AG20443 (cell line): ENCODE measurements around the gene INHBB.
"Not testable (repeated sequence)": the region's sequence is repeated elsewhere in the genome, so short reads cannot be mapped to it uniquely, and the experiment has no call there.

Experiments used
- DNase-seq: peaks from one replicate; pipeline ENCODE4 v3.0.0; 2012; ENCODE audit warnings: low spot score, mixed read lengths

The INHBB gene

DNA sequence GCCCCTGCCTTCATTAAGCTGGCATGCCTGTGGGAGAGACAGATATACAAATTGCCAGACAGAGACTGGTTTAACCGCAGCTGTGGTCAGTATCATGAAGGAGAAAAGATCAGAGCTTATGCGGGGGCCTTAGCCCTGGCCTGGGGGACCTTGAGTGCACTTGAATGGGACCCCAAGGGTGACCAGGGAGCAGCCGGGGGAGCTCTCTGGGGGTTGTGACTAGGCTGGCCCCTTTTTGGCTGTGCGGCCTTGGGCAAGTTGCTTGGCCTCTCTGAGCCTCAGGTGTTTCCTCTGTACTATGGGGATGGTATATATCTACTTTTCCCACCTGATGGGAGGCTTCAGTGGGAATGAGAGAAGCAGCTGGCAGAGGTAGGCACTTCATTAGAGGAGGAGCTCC lies 35.7 kb downstream of the INHBB start:
- no peak for DNase-seq

DNA sequence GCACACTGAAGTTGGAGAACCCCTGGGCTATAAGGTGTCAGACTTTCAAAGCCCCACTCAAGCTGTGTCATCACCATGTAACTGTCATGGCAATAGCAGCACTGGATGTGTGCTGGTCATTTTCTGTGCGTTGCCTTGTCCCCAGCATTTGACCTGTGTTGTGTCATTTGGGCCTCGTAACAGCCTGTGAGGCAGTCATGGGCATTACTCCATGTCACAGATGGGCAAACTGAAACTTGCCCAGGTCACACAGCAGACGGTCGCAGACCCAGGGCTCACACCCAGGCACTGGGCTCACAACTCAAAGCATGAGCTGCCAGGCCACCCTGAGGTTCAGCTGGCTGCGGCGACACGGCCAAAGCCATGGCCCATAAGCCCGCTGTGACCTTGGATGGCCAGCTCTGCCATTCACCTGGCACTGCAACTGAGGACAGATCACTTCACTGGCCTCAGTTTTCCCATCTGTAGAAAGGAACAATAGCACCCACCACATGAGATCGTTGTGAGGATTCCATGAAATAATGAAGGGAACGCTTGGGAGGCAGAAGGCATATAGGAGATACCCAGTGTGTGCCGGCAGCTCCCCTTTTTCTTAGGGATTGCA lies 36.7 kb downstream of the INHBB start:
- DNase-seq: no peak

DNA sequence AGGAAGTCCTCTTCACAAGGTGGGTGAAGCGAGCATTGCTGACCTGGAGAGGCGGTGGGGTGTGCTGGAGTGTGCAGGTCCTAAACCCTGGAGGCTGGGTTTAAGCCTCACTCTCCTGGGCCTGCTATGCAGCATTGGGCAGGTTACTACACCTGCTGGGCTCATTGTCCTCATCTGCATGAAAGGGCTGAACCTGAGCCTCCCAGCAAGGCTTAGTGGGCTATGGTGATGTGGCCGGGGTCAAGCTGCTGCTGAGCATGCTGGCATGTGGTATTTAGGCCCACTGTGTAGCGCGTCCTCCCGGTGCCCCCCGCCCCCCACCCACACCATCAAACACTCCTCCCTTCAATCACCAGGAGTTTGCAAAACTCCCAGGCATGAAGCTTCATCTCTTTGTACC lies 37.3 kb downstream of the INHBB start:
- no peak for DNase-seq

DNA sequence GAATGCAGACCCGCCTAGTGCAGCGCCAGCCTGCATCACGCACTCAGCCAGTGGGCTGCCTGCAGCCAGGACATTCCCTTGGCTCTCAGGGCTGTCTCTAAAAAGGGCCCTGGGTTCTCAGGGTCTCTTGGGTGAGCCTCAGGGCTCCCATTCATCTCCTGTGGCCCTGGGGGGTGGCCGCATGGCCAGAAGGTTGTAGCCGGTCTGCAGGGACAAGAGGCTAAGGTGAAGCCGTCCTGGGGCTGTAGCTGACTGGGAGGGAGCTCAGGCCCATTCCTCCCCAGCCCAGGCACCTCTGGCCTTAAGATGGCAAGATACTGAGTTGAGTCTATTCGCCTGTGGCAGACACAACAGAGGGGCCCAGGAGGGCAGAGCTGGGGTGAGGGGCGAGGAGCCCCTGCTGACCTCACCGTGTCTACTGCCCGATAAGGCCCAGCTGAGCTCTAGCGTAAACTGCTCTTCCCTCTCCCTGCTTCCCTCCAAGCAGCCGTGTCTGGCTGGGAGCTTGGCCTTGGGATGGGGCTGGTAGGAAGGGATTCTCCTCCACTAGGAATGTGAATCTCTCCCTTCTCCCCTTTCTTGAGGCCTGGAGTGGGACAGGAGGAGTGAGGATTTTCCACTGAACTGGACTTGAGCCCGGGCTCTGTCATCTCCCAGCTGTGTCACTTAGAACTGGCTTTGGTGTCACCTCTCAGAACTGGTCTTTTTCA lies 37.9 kb downstream of the INHBB start:
- DNase-seq: no peak

DNA sequence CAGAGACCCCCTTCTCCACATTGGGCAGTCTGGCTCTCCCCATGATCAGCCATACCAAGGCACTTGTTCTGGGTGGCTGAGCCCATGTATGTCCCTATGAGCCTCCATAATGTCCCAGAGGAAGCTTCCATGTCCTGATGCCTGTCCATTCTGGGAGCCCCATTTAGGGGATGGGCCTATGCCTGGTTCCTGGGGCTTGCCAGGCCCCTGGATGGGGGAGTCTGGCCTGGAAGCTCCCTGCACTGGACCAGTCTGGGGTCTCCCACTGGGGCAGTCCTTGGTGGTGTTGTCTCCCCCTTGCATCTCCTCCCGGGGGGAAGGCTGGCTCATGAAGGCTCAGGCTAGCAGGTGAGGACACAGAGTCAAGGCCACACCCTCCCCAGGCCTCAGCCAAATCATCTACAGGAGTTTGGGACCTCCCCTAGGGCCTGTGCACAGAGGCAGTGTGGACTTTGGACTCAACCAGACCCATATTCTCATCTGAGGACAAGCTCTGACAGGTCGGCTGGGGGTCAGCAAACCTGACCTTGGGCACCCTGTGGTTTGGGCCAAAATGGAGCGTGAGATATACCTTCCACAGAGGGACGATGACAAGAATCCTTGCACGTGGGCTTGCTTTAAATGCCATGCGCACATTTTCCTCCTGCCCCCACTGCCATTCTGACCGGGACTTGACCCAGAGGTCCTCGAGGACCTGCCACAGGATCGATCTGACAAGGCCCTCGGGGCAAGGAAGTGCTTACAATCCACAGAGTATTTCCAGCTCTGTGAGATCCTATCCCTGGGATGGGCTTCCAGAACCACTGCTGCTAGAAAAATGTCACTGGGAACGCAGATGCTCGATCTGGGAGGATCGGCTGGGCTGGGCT lies 38.8 kb downstream of the INHBB start:
- DNase-seq: no peak

DNA sequence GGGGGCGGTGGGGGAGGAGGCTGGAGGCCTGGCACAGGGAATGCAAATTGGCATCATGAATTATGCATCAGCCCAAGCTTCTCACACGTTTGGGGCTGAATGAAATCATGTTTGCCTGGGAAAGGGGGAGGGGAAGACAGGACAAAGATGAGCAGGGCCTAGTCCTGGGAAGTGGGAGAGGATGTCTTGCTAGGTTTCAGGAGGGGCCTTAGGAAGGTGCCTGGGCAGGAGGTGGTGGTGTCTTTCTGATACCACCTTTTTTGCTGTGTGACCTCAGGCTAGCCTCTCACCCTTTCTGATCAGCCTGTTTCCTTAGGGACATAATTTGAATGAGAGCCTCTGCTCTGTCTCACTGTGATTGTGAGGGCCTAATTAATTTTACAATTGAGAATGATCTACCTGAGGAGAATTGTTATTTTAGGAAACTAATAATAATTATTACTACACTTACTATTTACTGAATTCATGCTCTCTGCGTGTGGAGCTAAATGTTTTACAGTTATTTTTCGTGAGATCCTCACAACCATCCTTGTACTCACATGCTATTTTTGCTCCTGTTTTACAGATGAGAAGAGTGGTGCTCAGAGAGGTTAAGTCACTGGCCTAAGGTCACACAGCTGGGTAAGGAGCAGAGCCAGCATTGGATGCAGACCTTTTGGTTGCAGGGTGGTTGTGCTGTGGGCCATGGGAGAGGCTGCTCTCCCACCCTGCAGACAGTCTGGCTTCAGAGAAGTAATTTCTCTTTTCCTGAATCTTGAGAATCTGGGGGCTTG lies 39.6 kb downstream of the INHBB start:
- DNase-seq: no peak

DNA sequence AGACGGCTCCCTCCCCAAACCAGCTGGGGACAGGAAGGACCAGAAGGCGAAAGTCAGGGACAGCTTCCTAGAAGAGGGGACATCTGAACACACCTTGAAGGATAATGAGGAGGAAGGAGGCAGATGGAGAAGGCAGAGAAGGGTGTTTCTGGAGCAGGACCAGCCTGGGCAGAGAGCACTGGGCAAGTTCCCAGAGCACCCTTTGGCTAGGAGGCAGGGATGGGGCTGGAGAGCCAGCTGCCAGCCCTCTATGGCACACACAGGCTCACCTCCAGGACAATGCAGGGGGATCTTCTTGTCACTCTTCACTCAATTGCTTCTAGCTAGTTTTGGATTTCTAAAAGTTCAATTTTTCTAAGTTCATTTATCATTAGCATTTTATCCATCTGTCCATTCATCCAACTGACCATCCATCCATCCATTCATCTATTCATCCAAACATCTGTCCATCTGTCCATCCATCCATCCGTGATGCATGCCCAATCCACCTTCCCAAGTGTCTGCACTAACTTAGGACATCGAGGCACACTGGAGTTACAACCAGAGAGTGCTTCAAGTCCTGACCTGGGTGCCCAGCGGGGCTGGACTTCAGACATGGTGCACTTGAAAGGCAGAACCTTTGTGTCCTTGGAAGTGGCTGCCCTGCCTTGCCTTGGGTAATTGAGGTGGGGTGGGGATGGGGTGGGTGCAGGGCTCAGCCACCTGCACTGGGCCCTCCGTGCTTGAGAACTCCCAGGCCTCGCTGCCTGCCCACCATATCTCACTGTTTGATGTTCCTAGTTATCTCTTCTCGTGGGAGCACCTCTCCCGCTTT lies 42.5 kb downstream of the INHBB start:
- DNase-seq: no peak

DNA sequence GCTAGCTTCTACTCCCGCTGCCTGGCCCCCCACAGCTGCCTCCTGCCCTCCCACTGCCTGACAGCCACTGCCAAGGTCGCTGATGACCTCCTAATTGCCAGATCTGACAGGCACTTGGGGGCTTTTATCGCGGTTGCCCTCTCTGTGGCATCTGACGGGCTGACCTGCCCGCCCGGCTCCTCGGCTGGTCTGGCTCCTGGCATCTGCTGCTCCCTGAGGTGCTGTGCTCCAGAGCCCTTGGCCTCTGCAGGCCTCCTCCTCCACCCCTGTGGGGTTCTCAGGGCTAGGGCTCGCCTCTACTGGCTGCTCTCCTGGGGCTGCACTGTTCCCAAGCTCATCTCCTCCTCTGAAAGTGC lies 43.1 kb downstream of the INHBB start:
- no peak for DNase-seq

DNA sequence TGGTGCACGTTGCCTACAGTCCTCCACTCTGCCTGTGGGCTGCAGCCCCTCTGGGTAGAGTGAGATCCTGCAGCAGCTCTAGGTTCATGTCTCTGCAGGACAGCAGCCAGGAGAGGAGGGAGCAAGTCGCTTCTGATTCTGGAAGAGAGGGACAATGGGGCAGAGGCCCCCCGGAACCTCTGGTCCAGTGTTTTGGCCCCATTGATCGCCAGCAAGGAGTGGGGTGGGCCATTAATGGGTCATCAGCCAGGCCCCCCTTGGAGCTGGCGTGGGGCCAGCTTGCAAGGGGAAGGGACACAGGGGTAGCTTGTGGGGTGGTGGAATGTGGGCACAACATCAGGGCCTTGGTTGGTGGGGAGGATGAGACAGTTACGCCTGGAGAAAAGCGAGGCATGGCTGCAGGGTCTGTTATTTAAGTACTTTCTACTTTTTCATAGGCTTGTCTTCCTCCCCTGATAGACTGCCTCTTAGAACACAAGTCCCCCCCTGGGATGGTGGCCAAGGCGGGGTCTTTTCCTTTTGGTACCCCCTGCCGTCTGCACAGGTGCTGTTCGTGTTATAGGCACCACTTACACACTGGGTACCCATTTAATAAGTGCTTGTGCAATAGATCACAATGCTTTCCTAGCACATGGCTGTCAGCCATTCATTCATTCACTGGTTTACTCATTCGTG lies 44.6 kb downstream of the INHBB start:
- DNase-seq: no peak

DNA sequence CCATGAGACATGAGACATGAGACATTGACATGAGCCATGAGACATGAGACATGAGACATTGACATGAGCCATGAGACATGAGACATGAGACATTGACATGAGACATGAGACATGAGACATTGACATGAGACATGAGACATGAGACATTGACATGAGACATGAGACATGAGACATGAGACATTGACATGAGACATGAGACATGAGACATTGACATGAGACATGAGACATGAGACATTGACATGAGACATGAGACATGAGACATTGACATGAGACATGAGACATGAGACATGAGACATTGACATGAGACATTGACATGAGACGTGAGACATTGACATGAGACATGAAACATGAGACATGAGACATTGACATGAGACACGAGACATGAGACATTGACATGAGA lies 45.4 kb downstream of the INHBB start:
- DNase-seq: not testable (repeated sequence)

DNA sequence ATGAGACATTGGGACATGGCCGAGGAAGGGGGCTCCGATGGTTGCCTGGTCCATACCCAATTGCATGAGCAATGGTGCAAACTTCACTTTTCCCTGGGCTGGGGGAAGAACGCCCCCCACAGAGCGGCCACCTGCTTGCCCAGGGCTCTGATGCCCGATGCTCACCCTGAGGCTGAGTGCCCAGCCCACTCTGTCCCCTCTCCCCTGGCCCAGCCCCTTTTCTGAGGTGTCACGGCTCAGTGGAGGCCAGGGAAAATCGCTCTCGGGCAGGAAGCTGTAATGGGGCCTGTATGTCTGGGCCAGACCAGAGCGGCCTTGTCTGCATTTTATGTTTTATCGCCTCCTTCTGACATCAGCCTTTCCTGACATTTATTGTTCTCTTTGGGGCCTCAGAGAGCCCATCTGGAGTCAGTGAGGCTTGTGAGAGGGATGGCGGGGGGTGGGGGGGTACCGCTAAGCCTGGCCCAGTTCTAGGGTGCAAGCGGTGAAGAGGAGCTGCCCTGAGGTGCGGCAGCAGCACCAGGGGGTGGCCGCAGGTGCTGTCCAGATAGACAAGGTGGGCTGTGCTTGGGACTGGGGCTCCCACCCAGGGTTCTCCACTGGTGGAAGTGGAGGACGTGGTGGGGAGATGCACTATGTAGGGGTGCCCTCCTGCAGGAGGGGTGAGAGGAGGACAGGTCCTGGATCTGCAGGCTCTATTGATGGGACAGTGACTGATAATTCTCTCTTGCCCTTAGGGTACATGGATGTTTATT lies 46.2 kb downstream of the INHBB start:
- DNase-seq: no peak

DNA sequence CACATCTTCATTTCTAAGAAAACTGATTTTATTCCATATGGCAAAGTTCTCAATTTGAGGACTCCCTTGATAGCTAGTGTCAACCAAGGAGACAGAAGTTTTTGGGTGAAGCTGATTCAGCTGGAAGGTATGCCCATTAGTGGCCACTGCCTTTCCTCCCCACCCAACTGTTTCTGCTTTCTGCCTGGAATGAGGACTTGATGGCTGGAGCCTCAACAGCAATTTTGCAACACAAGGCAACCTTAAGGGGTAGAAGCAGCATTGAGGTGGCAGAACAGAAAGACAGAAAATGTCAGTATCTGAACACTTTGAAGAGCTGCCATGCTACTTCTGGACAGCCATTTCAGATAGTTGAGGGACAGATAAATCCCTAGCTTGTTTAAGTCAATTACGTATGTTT lies 47.0 kb downstream of the INHBB start:
- DNase-seq: no peak

DNA sequence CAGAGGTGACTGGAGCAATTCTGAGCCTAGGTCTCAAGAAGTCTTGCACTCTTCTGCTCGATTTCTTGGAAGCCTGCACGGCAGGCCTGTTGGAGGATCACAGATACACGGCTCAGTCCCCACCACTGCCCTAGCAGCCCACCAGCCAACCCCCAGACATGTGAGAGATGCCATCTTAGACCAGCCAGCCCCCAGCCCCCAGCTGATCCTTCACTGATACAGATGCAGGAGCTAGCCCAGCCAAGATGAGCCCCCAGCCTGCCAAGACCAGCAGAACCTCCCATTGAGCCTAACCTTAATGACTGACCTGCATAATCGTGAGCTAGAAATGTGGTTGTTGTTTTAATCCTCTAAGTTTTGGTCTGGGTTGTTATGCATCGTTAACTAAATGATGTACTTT lies 47.5 kb downstream of the INHBB start:
- no peak for DNase-seq

DNA sequence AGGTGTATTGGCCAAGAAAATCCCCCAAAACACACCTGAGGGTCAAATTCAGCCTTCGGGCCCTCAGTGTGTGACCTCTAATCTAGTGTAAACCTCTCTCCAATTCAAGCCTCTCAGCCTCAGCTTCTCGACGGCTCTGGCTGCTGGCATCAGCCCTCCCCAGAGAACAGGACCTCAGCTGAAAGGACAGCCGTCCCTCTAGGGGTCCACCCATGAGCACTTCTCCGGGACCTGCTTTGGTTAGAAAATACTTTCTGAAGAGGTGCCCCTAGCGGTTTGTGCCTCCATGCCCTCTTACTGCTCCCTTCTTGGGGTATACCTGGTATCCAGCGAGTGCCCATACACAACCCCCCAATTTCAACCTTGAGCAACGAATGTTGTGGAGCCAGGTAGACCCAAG lies 48.8 kb downstream of the INHBB start:
- DNase-seq: no peak

DNA sequence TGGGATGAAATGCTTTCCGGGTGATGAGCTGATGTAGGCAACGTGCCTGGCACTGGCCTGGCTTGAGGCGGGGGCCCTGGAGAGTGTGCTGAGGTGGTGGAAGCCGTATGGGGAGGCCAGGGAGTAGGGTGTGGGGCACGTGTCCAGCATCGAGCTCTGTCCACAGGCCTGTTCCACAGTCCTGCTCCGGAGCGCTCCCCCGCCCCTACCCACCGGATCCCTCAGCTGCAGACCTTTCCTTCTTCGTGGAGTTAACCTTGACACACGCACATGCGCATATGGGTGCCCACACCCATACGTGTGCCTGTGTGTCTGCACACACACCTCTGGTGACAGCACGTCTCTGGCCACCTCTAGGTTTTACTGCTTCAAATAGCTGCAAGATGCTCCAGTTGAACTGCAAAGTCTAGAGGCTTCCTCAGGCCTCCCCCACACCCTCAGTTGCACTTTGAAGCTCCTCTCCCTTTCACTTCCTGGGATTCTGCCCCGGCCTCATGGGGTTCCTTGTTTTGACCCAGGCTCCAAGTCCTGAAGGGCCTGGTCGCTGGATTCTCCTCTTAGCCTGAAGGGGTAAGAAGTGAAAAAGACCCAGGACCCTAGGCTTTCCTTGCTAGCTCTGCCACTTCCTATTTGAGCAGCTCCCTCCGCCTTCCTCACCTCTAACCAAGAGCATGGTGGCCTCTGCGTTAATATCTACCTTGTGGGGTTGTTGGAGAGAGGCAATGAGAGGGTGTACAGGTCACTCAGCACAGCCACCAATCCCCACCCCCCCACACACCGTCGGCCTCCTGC lies 49.5 kb downstream of the INHBB start:
- DNase-seq: no peak

DNA sequence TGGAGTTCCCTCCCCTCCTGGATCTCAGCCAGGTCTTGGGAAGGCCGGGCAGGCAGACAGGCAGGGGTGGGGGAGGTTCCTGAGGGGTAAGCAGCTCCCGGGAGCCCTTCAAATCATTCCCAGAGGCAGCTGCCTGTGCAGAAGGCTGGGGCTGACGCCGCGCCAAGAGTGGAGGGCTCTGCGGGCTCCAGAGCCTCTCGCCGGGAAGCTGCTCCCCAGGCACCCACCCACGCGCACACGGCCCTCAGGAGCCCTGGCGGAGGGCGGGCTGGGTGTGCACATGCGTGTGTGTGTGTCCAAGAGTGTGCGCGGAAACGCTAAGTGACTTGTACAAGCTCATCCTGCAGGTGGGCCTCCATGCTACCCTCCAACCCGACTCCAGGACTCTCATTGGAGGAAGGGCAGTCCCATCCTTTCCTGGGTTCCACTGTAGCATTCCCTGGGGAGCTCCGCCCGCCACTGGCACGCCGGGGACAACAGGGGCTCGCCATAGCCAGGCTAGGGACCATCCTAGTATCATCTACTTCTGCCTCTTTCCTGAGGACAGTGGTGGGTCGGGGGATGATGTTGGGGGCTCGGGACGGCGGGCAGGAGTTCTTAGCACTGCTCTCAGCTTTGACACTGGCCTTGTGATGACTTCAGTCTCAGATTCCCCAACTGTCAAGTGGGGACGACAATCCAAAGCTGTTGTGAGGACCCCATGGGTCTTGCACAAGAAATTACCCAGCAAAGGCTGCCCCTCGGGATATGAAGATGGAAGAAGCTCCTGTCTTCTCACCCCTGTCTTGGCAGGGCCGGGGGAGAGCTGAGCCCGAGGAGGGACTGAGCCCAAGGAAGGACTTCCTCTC lies 50.3 kb downstream of the INHBB start:
- no peak for DNase-seq

DNA sequence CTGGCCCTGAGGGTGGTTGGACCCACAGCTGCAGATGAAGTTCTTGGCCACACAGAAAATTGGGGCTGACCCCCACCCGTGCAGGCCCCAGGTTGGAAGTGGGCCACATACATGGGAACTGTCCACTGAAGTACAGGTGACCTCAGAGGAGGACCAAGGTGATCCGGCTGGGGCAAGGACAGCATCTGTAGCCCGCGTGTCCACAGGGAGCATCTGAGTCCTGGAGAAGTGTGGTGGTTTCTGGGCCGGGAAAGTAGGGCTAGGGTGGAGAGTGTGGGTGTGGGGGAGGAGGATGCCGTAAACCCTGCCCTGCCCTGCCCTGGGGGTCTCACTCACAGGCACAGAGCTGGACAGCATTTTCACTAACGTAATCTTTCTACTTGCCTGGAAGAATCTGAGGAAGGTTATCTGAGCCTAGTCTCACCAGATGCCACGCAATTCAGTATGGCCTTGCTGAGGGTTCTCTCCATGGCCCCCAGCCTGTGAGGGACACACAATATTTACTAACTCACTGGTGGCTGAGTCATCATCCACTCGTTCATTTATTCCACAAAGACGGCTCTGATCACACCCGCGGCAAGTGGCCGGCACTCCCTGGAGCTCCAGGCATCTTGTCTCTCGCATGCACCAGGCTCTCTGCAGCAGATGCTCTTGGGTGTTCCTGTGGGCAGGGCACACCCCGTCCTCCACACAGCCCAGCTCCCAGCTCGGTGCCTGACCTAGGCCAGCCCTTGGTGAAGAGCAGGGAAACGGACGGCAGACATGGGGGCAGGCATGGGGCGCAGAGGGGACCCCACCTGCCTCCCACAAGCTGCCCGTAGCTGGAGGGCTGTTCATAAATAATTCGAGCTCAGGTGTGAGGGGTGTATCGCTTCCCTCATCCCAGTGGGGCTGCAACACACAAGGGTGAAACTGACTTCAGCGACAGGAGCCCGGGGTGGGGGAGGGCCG lies 51.2 kb downstream of the INHBB start:
- peak; percentile 79 for DNase-seq
